Thoracic aorta (tissue), 2 donors: ENCODE results near the gene UBE3B. TPM values are rescaled to one million over a fixed set of nuclear protein-coding genes. Genes with fewer than 3 reads are reported as not detected.

Experiments used
- ATAC-seq: fragments of 150-250 bp; one replicate; pipeline ENCODE4 v1.8.0; 2017; ENCODE audit warnings: low read depth; ENCODE audit not compliant: insufficient number of reproducible peaks, low FRiP score
- DNase-seq: peaks from one replicate; pipeline ENCODE4 v3.0.0-alpha.2; 2020; ENCODE audit warnings: low spot score
- H3K27ac ChIP-seq, 2 donors: fragments of 200-600 bp; sonication (generic); 1 replicate in 1 of 2; 2 replicates in 1 of 2; pipeline ENCODE4 v1.5.1; 2016; ENCODE audit warnings: mild to moderate bottlenecking in 2 of 2, moderate library complexity in 2 of 2
- H3K27me3 ChIP-seq: fragments of 200-600 bp; sonication (generic); replicated peaks from 2 replicates; pipeline ENCODE4 v1.6.0; 2016; ENCODE audit warnings: mild to moderate bottlenecking; ENCODE audit not compliant: insufficient read depth
- H3K36me3 ChIP-seq: fragments of 200-600 bp; sonication (generic); one replicate; pipeline ENCODE4 v1.5.1; 2016
- H3K4me1 ChIP-seq, 2 donors: fragments of 200-600 bp; sonication (generic); 1 replicate in 1 of 2; 2 replicates in 1 of 2; pipeline versions ENCODE4 v1.5.1 to v1.6.0; 2016; ENCODE audit warnings: low read depth in 2 of 2, mild to moderate bottlenecking in 1 of 2; ENCODE audit not compliant: control insufficient read depth in 1 of 2
- H3K4me3 ChIP-seq: fragments of 200-600 bp; sonication (generic); 2 replicates; pipeline ENCODE4 v1.5.1; 2016; ENCODE audit warnings: mild to moderate bottlenecking
- H3K9me3 ChIP-seq: fragments of 200-600 bp; sonication (generic); 2 replicates; pipeline ENCODE4 v1.5.1; 2016
- CTCF ChIP-seq: fragments of 200-600 bp; sonication (generic); IDR thresholded peaks from one replicate; pipeline ENCODE4 v1.5.1; 2019; ENCODE audit warnings: antibody characterized with exemption
- total RNA-seq, 2 donors: library from RNA; depleted of rRNA; stranded (reverse); fragments of >200 nt; gene quantifications; one replicate each; pipeline versions ENCODE4 v1.1.0 to v1.2.3, GENCODE V29; 2016

UBE3B gene
- total RNA-seq, 2 donors from 2014 or later: 41.4 to 75.3 TPM

- TF ChIP-seq CTCF: no peak
- Histone ChIP-seq H3K36me3 (peaks cover 28% of the 10 kb centered on the region), H3K9me3 (no peaks in the 10 kb centered on the region), H3K27me3 (no peaks in the 10 kb centered on the region), H3K4me3 (no peak overlapping the region), H3K4me1 (no peaks in the 10 kb centered on the region), H3K27ac (no peak overlapping the region)
- ATAC-seq (no peak), DNase-seq (no peak)
These were observed 103.4 kb downstream of the UBE3B start for GRCh38 chr12:109580684-109581333.

GRCh38 chr12:109581334-109581691, 103.9 kb downstream of the UBE3B start:
- Histone ChIP-seq H3K36me3 (peaks cover 29% of the 10 kb centered on the region), H3K4me3 (no peak overlapping the region), H3K9me3 (no peaks in the 10 kb centered on the region), H3K4me1 (no peaks in the 10 kb centered on the region), H3K27ac (no peak overlapping the region), H3K27me3 (no peaks in the 10 kb centered on the region)
- no peak for TF ChIP-seq CTCF
- ATAC-seq: no peak
- no peak for DNase-seq

GRCh38 chr12:109581856-109582255, 104.4 kb downstream of the UBE3B start:
- ATAC-seq (no peak), DNase-seq (no peak)
- Histone ChIP-seq H3K36me3 (peaks cover 34% of the 10 kb centered on the region), H3K27ac (no peak overlapping the region), H3K9me3 (no peaks in the 10 kb centered on the region), H3K4me3 (no peak overlapping the region), H3K4me1 (no peaks in the 10 kb centered on the region), H3K27me3 (no peaks in the 10 kb centered on the region)
- no peak for TF ChIP-seq CTCF

GRCh38 chr12:109582636-109583035, 105.2 kb downstream of the UBE3B start:
- no peaks in the 10 kb centered on the region for H3K27me3 ChIP-seq
- peaks cover 34% of the 10 kb centered on the region for H3K36me3 ChIP-seq
- no peak overlapping the region for H3K27ac ChIP-seq
- H3K4me3 ChIP-seq: no peak overlapping the region
- no peaks in the 10 kb centered on the region for H3K4me1 ChIP-seq
- TF ChIP-seq CTCF: no peak
- ATAC-seq: no peak
- no peaks in the 10 kb centered on the region for H3K9me3 ChIP-seq
- no peak for DNase-seq

GRCh38 chr12:109583733-109584132, 106.3 kb downstream of the UBE3B start:
- H3K36me3 ChIP-seq: peaks cover 39% of the 10 kb centered on the region
- ATAC-seq: no peak

More at GRCh38 chr12:109583733-109584132, 106.3 kb downstream of the UBE3B start:
- Histone ChIP-seq H3K27ac (no peak overlapping the region), H3K4me1 (no peaks in the 10 kb centered on the region), H3K9me3 (no peaks in the 10 kb centered on the region), H3K4me3 (no peak overlapping the region), H3K27me3 (no peaks in the 10 kb centered on the region)
- TF ChIP-seq CTCF: no peak
- no peak for DNase-seq

Other genes starting within 250 kb of the UBE3B start
- not detected for gene FOXN4, start 168.3 kb upstream of the UBE3B start, total RNA-seq
- not detected for gene MYO1H, start 129.7 kb upstream of the UBE3B start, total RNA-seq
- 100 to 1,000 TPM; 109 to 271 TPM for gene KCTD10, start 334 bp upstream of the UBE3B start, total RNA-seq
- 10 to 100 TPM; 18.7 to 32.4 TPM for gene MMAB, start 95.9 kb downstream of the UBE3B start, total RNA-seq
- gene MVK, start 96.2 kb downstream of the UBE3B start, total RNA-seq: 10 to 100 TPM in 1 of 2 donors, 1 to 10 TPM in 1; 4.7 to 19.0 TPM
- gene FAM222A, start 236.2 kb downstream of the UBE3B start, total RNA-seq: 1 to 10 TPM in 1 of 2 donors, under 1 TPM in 1; 0.68 to 2.9 TPM